K562 (cell line): ENCODE data around the gene PTPRT. TPM values are rescaled to one million over a fixed set of nuclear protein-coding genes. Genes with fewer than 3 reads are reported as not detected.

ENCODE experiments used
- ATAC-seq: fragments of 200-7000 bp; cut with Tn5 transposase; 3 replicates; pipeline ENCODE4 v1.9.1; 2020; ENCODE audit warnings: moderate library complexity
- BruUV-seq: library from RNA; stranded (reverse); fragments of 400-500 nt; replicated peaks from 2 replicates; lab custom pipeline; 2021; lab: Mats Ljungman, UMichigan
- CTCF ChIA-PET: fragments of 300-600 bp; formaldehyde crosslinking; extraction: SDS; loops from one replicate; lab custom pipeline; 2021; ENCODE audit warnings: low intra/inter-chr PET ratio; lab: Yijun Ruan, JAX
- POLR2A ChIA-PET: fragments of 300-600, 350-650 bp; sonication (Branson Sonifier 250); formaldehyde crosslinking; extraction: SDS; loops from one replicate; lab custom pipeline; 2021; ENCODE audit warnings: antibody characterized with exemption, inconsistent platforms; lab: Yijun Ruan, JAX
- DNase-seq, 4 experiments: peaks; one replicate each; pipeline versions ENCODE4 v3.0.0 to v3.0.0-alpha.2; 2011 to 2018; ENCODE audit warnings: low spot score in 3 of 4, mixed read lengths in 3 of 4; ENCODE audit errors: extremely low read depth in 1 of 4
- FAIRE-seq: peaks from 2 replicates; lab custom pipeline; 2011; peaks lifted over from hg19 to GRCh38; lab: Jason Lieb, UNC
- H2AFZ ChIP-seq: 2 replicates; pipeline ENCODE4 v1.6.0; 2011; ENCODE audit warnings: low read depth, low read length, control low read depth, inconsistent platforms
- H3K27ac ChIP-seq: fragments of 200-600 bp; 3 replicates; pipeline ENCODE4 v1.8.0; 2011; ENCODE audit warnings: low read depth, mild to moderate bottlenecking, control low read depth, inconsistent platforms, low read length, moderate library complexity, mixed read lengths; ENCODE audit errors: extremely low read depth
- H3K27me3 ChIP-seq, 2 experiments: fragments of 300-600 bp in 1 of 2; 2 replicates in 1 of 2; 3 replicates in 1 of 2; pipeline versions ENCODE4 v1.6.0 to v1.8.0; 2011; ENCODE audit warnings: inconsistent platforms in 2 of 2, low read length in 2 of 2, mild to moderate bottlenecking in 1 of 2, mixed read lengths in 1 of 2, moderate library complexity in 1 of 2; ENCODE audit not compliant: control insufficient read depth in 2 of 2, insufficient read depth in 2 of 2
- H3K36me3 ChIP-seq: fragments of 300-600 bp; 3 replicates; pipeline ENCODE4 v1.8.0; 2011; ENCODE audit warnings: mild to moderate bottlenecking, low read length, inconsistent platforms; ENCODE audit not compliant: control insufficient read depth, insufficient read depth
- H3K4me1 ChIP-seq, 2 experiments: fragments of 200-600 bp in 1 of 2; replicated peaks in 1 of 2; 2 replicates in 1 of 2; 3 replicates in 1 of 2; pipeline versions ENCODE4 v1.5.1 to v1.8.0; 2011; ENCODE audit warnings: inconsistent platforms in 2 of 2, low read length in 2 of 2, mild to moderate bottlenecking in 1 of 2, mixed read lengths in 1 of 2, moderate library complexity in 1 of 2; ENCODE audit not compliant: control insufficient read depth in 2 of 2, insufficient read depth in 2 of 2
- H3K4me2 ChIP-seq: 2 replicates; pipeline ENCODE4 v1.6.1; 2011; ENCODE audit warnings: low read length, control low read depth, inconsistent platforms, mixed read lengths; ENCODE audit not compliant: insufficient read depth
- H3K4me3 ChIP-seq: fragments of 200-600 bp; sonication (generic), shearing (Covaris generic); 2 replicates; pipeline ENCODE4 v1.5.1; 2016; ENCODE audit warnings: control low read depth, inconsistent platforms
- H3K79me2 ChIP-seq: fragments of 200-600 bp; 3 replicates; pipeline ENCODE4 v1.8.0; 2011; ENCODE audit warnings: low read length, inconsistent platforms; ENCODE audit not compliant: control insufficient read depth, insufficient read depth
- H3K9ac ChIP-seq, 2 experiments: 2 replicates each; pipeline versions ENCODE4 v1.6.0 to v1.6.1; 2011; ENCODE audit warnings: low read depth in 2 of 2, low read length in 2 of 2, control low read depth in 1 of 2, inconsistent platforms in 1 of 2, mild to moderate bottlenecking in 1 of 2, mixed read lengths in 1 of 2; ENCODE audit not compliant: insufficient read depth in 1 of 2
- H3K9me1 ChIP-seq: one replicate; pipeline ENCODE4 v1.6.0; 2011; ENCODE audit warnings: inconsistent platforms, mild to moderate bottlenecking, low read length, moderate library complexity; ENCODE audit not compliant: control insufficient read depth, insufficient read depth
- H3K9me3 ChIP-seq: replicated peaks from 2 replicates; pipeline ENCODE4 v1.5.1; 2011; ENCODE audit warnings: low read depth, low read length, inconsistent platforms; ENCODE audit not compliant: control insufficient read depth, insufficient read depth
- H4K20me1 ChIP-seq: replicated peaks from 2 replicates; pipeline ENCODE4 v1.6.1; 2011; ENCODE audit warnings: low read length, inconsistent platforms, mixed read lengths; ENCODE audit not compliant: control insufficient read depth, insufficient read depth
- CBX2 ChIP-seq: fragments of 200-600 bp; sonication (generic); IDR thresholded peaks from one replicate; pipeline ENCODE4 v1.6.1; 2012; ENCODE audit warnings: mild to moderate bottlenecking, low read length, inconsistent platforms; ENCODE audit not compliant: insufficient read depth, poor library complexity, severe bottlenecking
- ELK3 ChIP-seq: fragments of 450-650 bp; formaldehyde crosslinking; IDR thresholded peaks from 2 replicates; pipeline ENCODE4 v1.4.0; 2020; ENCODE audit warnings: mild to moderate bottlenecking
- MBD2 ChIP-seq: sonication (generic); IDR thresholded peaks from 2 replicates; pipeline ENCODE4 v1.6.1; 2016; ENCODE audit warnings: low read depth, borderline replicate concordance
- MECOM ChIP-seq: fragments of 250-450 bp; sonication (Bioruptor Pico); IDR thresholded peaks from 2 replicates; pipeline ENCODE4 v1.8.0; 2022; ENCODE audit warnings: inconsistent platforms
- NFXL1 ChIP-seq: fragments of 450-650 bp; formaldehyde crosslinking; IDR thresholded peaks from 2 replicates; pipeline ENCODE4 v1.4.0; 2021; ENCODE audit warnings: mild to moderate bottlenecking
- NR0B1 ChIP-seq: fragments of 450-650 bp; IDR thresholded peaks from one replicate; pipeline ENCODE4 v1.6.1; 2018; ENCODE audit warnings: mild to moderate bottlenecking, moderate library complexity; ENCODE audit not compliant: partially characterized antibody
- RCOR1 ChIP-seq, 2 experiments: IDR thresholded peaks; 2 replicates each; pipeline ENCODE4 v1.6.1; 2012; ENCODE audit warnings: low read depth in 2 of 2, low read length in 2 of 2, borderline replicate concordance in 1 of 2, improper control_type of control experiment in 1 of 2
- THRAP3 ChIP-seq: fragments of 450-650 bp; IDR thresholded peaks from 2 replicates; pipeline ENCODE4 v1.6.1; 2016; ENCODE audit warnings: mild to moderate bottlenecking, inconsistent platforms, borderline replicate concordance
- ZMIZ1 ChIP-seq, 2 experiments: fragments of 150-350 bp in 1 of 2; IDR thresholded peaks; 2 replicates each; pipeline ENCODE4 v1.6.1; 2012 to 2016; ENCODE audit warnings: low read depth in 2 of 2, low read length in 2 of 2, mild to moderate bottlenecking in 1 of 2, moderate library complexity in 1 of 2
- ZNF143 ChIP-seq: sonication (generic); formaldehyde crosslinking; IDR thresholded peaks from 2 replicates; pipeline ENCODE4 v1.9.0; 2022; ENCODE audit warnings: mild to moderate bottlenecking, missing genetic modification reagents
- WGBS: fragments of 100-300 bp; shearing (Covaris generic); methylation state at CpG from one replicate; pipeline ENCODE4 v1.1.6; 2016; ENCODE audit warnings: low coverage, mixed read lengths; ENCODE audit not compliant: insufficient coverage; ENCODE audit errors: missing lambda C conversion rate; 5-methylcytosine and 5-hydroxymethylcytosine counted together
- in situ Hi-C: fragments of 300-500 bp; cut with MboI; formaldehyde crosslinking; loops from 4 replicates; pipeline ENCODE4 v1.15.0; 2018; ENCODE audit warnings: inconsistent platforms, mixed read lengths
- intact Hi-C: fragments of 100-400 bp; cut with micrococcal nuclease; formaldehyde crosslinking; loops from 2 replicates; pipeline ENCODE4 v1.14.2; 2022
- polyA plus RNA-seq, 8 experiments: library from polyadenylated mRNA; depleted of rRNA in 4 of 8; stranded (reverse) in 5 of 8; unstranded in 3 of 8; fragments of >200 nt; fragmentation: Nextera tagmentation in 2 of 8; fragmentation: Illumina TruSeq in 1 of 8; extraction: Ambion mirVana in 2 of 8; extraction: Trizol in 1 of 8; gene quantifications; 2 replicates each; pipeline versions ENCODE4 v1.2.1 to v1.2.3, GENCODE V29; 2011 to 2014; ENCODE audit warnings: inconsistent platforms in 1 of 8, missing spikeins in 1 of 8
- total RNA-seq, 7 experiments: library from RNA; depleted of rRNA in 6 of 7; stranded (reverse); fragments of >200 nt in 6 of 7; fragmentation: Illumina TruSeq in 2 of 7; extraction: Trizol in 2 of 7; gene quantifications; 2 replicates each; pipeline versions ENCODE4 v1.2.1 to v1.2.3, GENCODE V29; 2011 to 2021; ENCODE audit warnings: low replicate concordance in 1 of 7

PTPRT gene
- total and polyA plus RNA-seq, 9 of the 15 experiments (the other 6 are each of a cell fraction or from before 2014, with no cell fraction given), result not detected

- intact Hi-C loops (no loop called here), in situ Hi-C loops (no loop called here)
- no peak for ATAC-seq
- Histone ChIP-seq H3K4me2 (no peak overlapping the region), H3K79me2 (no peaks in the 10 kb centered on the region), H3K27ac (no peak overlapping the region), H3K36me3 (no peaks in the 10 kb centered on the region), H3K27me3 (no peaks in the 10 kb centered on the region), H2AFZ (no peak overlapping the region), H3K4me3 (no peak overlapping the region), H3K9me3 (no peaks in the 10 kb centered on the region), H3K4me1 (no peaks in the 10 kb centered on the region), H3K9me1 (no peaks in the 10 kb centered on the region), H3K9ac (no peak overlapping the region), H4K20me1 (no peaks in the 10 kb centered on the region)
- FAIRE-seq, result no peak
- TF ChIP-seq MECOM (CRISPR knock-in tag) (no peak), MBD2 (no peak), NR0B1 (no peak), RCOR1 (IDR thresholded peaks at IDR 0.05; ENCODE audit: borderline replicate concordance in 1 of 2, low read depth in 2 of 2, low read length in 2 of 2) (no peak), THRAP3 (no peak), ZMIZ1 (IDR thresholded peaks at IDR 0.05; ENCODE audit: low read depth in 2 of 2, low read length in 2 of 2) (no peak), NFXL1 (CRISPR knock-in tag) (no peak), ZNF143 (CRISPR knock-in tag) (no peak), ELK3 (CRISPR knock-in tag) (no peak), CBX2 (no peak)
- 0% methylated on average over 3 of the region's 3 CpGs for WGBS
- ChIA-PET POLR2A (no interaction called here), CTCF (no interaction called here)
- no TSS peak for BruUV-seq
- no peak for DNase-seq
These were observed 810.9 kb downstream of the PTPRT start for GRCh38 chr20:42378826-42379225.
